HEK293 (cell line): ENCODE results near the gene SLC37A2.

Experiments used
- CTCF ChIA-PET: fragments of 350-600 bp; formaldehyde crosslinking; extraction: SDS; loops from one replicate; lab custom pipeline; 2021; ENCODE audit warnings: antibody characterized with exemption; lab: Yijun Ruan, JAX
- POLR2A ChIA-PET: fragments of 300-600 bp; formaldehyde crosslinking; extraction: SDS; loops from one replicate; lab custom pipeline; 2020; ENCODE audit warnings: antibody characterized with exemption, inconsistent platforms; lab: Yijun Ruan, JAX
- H3K27ac ChIP-seq: fragments of 200-500 bp; sonication (Bioruptor generic); 2 replicates; pipeline ENCODE4 v1.5.1; 2014; ENCODE audit warnings: low read depth, low read length, control low read depth, inconsistent platforms; ENCODE audit errors: extremely low read depth
- H3K36me3 ChIP-seq, 2 experiments: fragments of 200-500 bp in 1 of 2; sonication (Bioruptor generic) in 1 of 2; 1 replicate in 1 of 2; 2 replicates in 1 of 2; pipeline ENCODE4 v1.5.1; 2014 to 2017; ENCODE audit warnings: inconsistent platforms in 2 of 2, low read length in 2 of 2; ENCODE audit not compliant: control insufficient read depth in 2 of 2, insufficient read depth in 1 of 2
- H3K4me1 ChIP-seq: fragments of 200-500 bp; sonication (Bioruptor generic); 2 replicates; pipeline ENCODE4 v1.5.1; 2014; ENCODE audit warnings: mild to moderate bottlenecking, low read length, inconsistent platforms; ENCODE audit not compliant: control insufficient read depth, insufficient read depth
- H3K4me3 ChIP-seq: 2 replicates; pipeline ENCODE4 v1.5.1; 2011; ENCODE audit warnings: low read depth, mild to moderate bottlenecking, control low read depth, low read length, moderate library complexity
- H3K9me3 ChIP-seq: fragments of 200-500 bp; sonication (Bioruptor generic); 2 replicates; pipeline ENCODE4 v1.5.1; 2014; ENCODE audit warnings: low read depth, low read length, inconsistent platforms; ENCODE audit not compliant: control insufficient read depth, insufficient read depth
- MEIS1 ChIP-seq: sonication (generic); formaldehyde crosslinking; IDR thresholded peaks from 2 replicates; pipeline ENCODE4 v1.8.1; 2022; ENCODE audit warnings: missing genetic modification reagents, mild to moderate bottlenecking, borderline replicate concordance
- OVOL3 ChIP-seq: fragments of 450-650 bp; formaldehyde crosslinking; IDR thresholded peaks from 2 replicates; pipeline ENCODE4 v1.5.1; 2016; ENCODE audit warnings: missing biosample characterization, missing genetic modification characterization
- PBX3 ChIP-seq: sonication (generic); formaldehyde crosslinking; IDR thresholded peaks from 2 replicates; pipeline ENCODE4 v1.8.1; 2022; ENCODE audit warnings: mild to moderate bottlenecking, moderate library complexity, missing genetic modification reagents
- SALL2 ChIP-seq: fragments of 450-650 bp; formaldehyde crosslinking; IDR thresholded peaks from 2 replicates; pipeline ENCODE4 v1.5.0; 2017; ENCODE audit warnings: missing biosample characterization, mild to moderate bottlenecking, missing genetic modification characterization, borderline replicate concordance
- SETDB1 ChIP-seq: IDR thresholded peaks from one replicate; pipeline ENCODE4 v1.6.1; 2017; ENCODE audit warnings: mild to moderate bottlenecking, low read length, moderate library complexity, mixed read lengths; ENCODE audit not compliant: insufficient read length
- ZBTB20 ChIP-seq: fragments of 450-650 bp; formaldehyde crosslinking; IDR thresholded peaks from 2 replicates; pipeline ENCODE4 v1.5.1; 2016; ENCODE audit warnings: missing biosample characterization, missing genetic modification characterization
- ZNF10 ChIP-seq: fragments of 450-650 bp; formaldehyde crosslinking; IDR thresholded peaks from 2 replicates; pipeline ENCODE4 v1.5.1; 2017; ENCODE audit warnings: missing biosample characterization, missing genetic modification characterization
- ZNF133 ChIP-seq: fragments of 450-650 bp; formaldehyde crosslinking; IDR thresholded peaks from 2 replicates; pipeline ENCODE4 v1.5.1; 2016; ENCODE audit warnings: missing biosample characterization, missing genetic modification characterization
- ZNF19 ChIP-seq: fragments of 450-650 bp; formaldehyde crosslinking; IDR thresholded peaks from 2 replicates; pipeline ENCODE4; 2016; ENCODE audit warnings: missing biosample characterization, missing genetic modification characterization, low read depth
- ZNF280D ChIP-seq: fragments of 450-650 bp; formaldehyde crosslinking; IDR thresholded peaks from 2 replicates; pipeline ENCODE4 v1.5.1; 2016; ENCODE audit warnings: missing biosample characterization, missing genetic modification characterization
- ZNF335 ChIP-seq: fragments of 450-650 bp; formaldehyde crosslinking; conservative IDR thresholded peaks from 2 replicates; pipeline ENCODE4 v1.5.1; 2016; ENCODE audit warnings: missing biosample characterization, missing genetic modification characterization
- ZNF549 ChIP-seq: fragments of 450-650 bp; IDR thresholded peaks from 2 replicates; pipeline ENCODE4 v1.5.1; 2018; ENCODE audit warnings: missing biosample characterization, missing genetic modification characterization, mild to moderate bottlenecking, inconsistent platforms, moderate library complexity
- ZNF624 ChIP-seq: fragments of 450-650 bp; formaldehyde crosslinking; IDR thresholded peaks from 2 replicates; pipeline ENCODE4 v1.5.1; 2017; ENCODE audit warnings: missing biosample characterization, missing genetic modification characterization
- ZNF664 ChIP-seq: fragments of 450-650 bp; formaldehyde crosslinking; IDR thresholded peaks from 2 replicates; pipeline ENCODE4 v1.5.1; 2016; ENCODE audit warnings: missing biosample characterization, missing genetic modification characterization
- ZNF791 ChIP-seq: fragments of 450-650 bp; formaldehyde crosslinking; IDR thresholded peaks from 2 replicates; pipeline ENCODE4 v1.5.1; 2016; ENCODE audit warnings: missing biosample characterization, missing genetic modification characterization
- ZNF837 ChIP-seq: fragments of 450-650 bp; formaldehyde crosslinking; IDR thresholded peaks from 2 replicates; pipeline ENCODE4 v1.5.1; 2016; ENCODE audit warnings: missing biosample characterization, missing genetic modification characterization
- ZSCAN5A ChIP-seq: fragments of 450-650 bp; formaldehyde crosslinking; IDR thresholded peaks from 2 replicates; pipeline ENCODE4 v1.5.1; 2016; ENCODE audit warnings: missing biosample characterization, missing genetic modification characterization
- TF ChIP-seq, protein P1 (sequence below): fragments of 450-650 bp; formaldehyde crosslinking; IDR thresholded peaks from 2 replicates; pipeline ENCODE4 v1.5.1; 2017; ENCODE audit warnings: missing biosample characterization, missing genetic modification characterization
- TF ChIP-seq, protein P2 (sequence below): fragments of 450-650 bp; formaldehyde crosslinking; IDR thresholded peaks from 2 replicates; pipeline ENCODE4 v1.5.1; 2016; ENCODE audit warnings: missing biosample characterization, missing genetic modification characterization
- TF ChIP-seq, protein P3 (sequence below): fragments of 450-650 bp; formaldehyde crosslinking; IDR thresholded peaks from 2 replicates; pipeline ENCODE4 v1.5.1; 2016; ENCODE audit warnings: missing biosample characterization, missing genetic modification characterization

SLC37A2 gene

DNA sequence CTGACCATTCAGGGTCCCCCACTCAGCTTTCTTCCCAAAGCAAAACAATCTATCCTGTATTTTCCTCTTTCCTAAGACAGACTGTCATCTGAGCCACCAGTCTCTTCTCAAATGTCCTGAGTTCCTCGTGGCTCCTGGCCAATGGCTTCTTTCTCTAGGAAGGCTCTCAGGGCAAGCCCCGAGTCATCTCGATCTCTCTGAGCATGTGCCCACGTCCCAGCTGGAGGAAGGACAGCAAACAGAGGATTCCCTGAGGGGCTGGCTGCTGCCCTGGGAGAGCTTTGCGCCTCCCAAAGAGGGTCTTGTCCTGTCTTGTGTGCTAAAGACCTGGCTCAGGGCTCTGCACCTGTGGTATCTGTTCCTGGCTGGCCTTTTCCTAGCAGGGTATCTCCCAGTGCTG is 8.3 kb downstream of the SLC37A2 start:
- ChIA-PET CTCF (interaction anchor here (1.0 kb wide), 1 partner anchor 274 kb away, joined by 4 read pairs; no protein-coding TSS in a partner anchor), POLR2A (interaction anchor here (1.1 kb wide), 1 partner anchor 32 kb away, joined by 3 read pairs; no protein-coding TSS in a partner anchor)
- Histone ChIP-seq H3K4me1 (no peaks in the 10 kb centered on the region), H3K4me3 (no peak overlapping the region), H3K9me3 (no peaks in the 10 kb centered on the region), H3K36me3 (no peaks in the 10 kb centered on the region), H3K27ac (no peak overlapping the region)
- TF ChIP-seq ZNF335 (tag by site-specific recombination) (peak; percentile 44), ZNF133 (tag by site-specific recombination) (no peak)

- H3K9me3 ChIP-seq, result no peaks in the 10 kb centered on the region
- H3K4me1 ChIP-seq, result no peaks in the 10 kb centered on the region
- no peak overlapping the region for H3K4me3 ChIP-seq
- H3K27ac ChIP-seq, result no peak overlapping the region
- ChIA-PET CTCF (interaction anchor here (0.5 to 1.0 kb wide), 2 partner anchors 265 to 274 kb away, joined by 3 to 4 read pairs; no protein-coding TSS in a partner anchor), POLR2A (no interaction called here)
- TF ChIP-seq ZNF133 (tag by site-specific recombination) (no peak), SALL2 (tag by site-specific recombination) (no peak), ZNF624 (tag by site-specific recombination) (no peak), ZNF549 (no peak), MEIS1 (CRISPR knock-in tag) (no peak), ZBTB20 (tag by site-specific recombination) (no peak), ZNF664 (no peak), ZNF837 (tag by site-specific recombination) (no peak), ZSCAN5A (no peak)
- TF ChIP-seq, protein P1, sequence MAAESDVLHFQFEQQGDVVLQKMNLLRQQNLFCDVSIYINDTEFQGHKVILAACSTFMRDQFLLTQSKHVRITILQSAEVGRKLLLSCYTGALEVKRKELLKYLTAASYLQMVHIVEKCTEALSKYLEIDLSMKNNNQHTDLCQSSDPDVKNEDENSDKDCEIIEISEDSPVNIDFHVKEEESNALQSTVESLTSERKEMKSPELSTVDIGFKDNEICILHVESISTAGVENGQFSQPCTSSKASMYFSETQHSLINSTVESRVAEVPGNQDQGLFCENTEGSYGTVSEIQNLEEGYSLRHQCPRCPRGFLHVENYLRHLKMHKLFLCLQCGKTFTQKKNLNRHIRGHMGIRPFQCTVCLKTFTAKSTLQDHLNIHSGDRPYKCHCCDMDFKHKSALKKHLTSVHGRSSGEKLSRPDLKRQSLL (tag by site-specific recombination), result no peak
- TF ChIP-seq, protein P2, sequence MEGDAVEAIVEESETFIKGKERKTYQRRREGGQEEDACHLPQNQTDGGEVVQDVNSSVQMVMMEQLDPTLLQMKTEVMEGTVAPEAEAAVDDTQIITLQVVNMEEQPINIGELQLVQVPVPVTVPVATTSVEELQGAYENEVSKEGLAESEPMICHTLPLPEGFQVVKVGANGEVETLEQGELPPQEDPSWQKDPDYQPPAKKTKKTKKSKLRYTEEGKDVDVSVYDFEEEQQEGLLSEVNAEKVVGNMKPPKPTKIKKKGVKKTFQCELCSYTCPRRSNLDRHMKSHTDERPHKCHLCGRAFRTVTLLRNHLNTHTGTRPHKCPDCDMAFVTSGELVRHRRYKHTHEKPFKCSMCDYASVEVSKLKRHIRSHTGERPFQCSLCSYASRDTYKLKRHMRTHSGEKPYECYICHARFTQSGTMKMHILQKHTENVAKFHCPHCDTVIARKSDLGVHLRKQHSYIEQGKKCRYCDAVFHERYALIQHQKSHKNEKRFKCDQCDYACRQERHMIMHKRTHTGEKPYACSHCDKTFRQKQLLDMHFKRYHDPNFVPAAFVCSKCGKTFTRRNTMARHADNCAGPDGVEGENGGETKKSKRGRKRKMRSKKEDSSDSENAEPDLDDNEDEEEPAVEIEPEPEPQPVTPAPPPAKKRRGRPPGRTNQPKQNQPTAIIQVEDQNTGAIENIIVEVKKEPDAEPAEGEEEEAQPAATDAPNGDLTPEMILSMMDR (tag by site-specific recombination), result no peak
- H3K36me3 ChIP-seq, result no peaks in the 10 kb centered on the region
These were observed 8.7 kb downstream of the SLC37A2 start for GRCh38 chr11:125071846-125072217.

DNA sequence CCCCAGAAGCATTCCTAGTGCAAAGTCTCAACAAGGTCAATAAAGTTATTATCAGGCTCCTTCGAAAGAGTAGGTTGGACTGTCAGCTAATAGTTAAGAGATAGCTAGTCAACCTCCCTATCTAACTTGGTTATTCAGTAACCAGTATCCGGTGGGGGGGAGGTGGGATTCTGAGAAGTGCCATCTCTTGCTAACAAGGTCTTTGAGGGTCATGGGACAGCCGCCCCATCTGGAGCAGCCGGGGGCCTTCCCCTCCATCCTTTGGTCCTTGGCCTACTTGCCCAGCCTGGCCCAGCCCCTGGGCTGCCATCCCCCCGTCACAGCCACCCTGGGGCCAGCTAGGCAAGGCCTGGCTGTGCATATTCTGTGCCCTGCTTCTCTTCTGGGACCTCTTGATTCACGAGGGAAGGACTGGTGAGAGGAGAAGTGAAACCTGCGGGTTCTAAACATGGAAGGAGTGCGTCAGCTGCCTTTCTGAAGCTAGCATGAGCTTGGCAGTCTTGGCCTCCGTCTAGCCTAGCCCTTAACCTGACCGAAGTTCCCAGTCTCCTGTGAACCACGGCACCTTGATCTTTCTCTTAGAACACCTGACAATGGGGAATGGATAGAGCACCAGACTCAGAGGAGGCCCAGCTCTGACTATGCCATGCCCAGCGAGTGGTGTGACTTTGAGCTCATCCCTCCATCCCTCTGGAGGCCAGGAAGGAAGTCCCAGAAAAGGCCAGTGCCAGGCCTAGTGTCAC is 9.3 kb downstream of the SLC37A2 start:
- H3K36me3 ChIP-seq, result no peaks in the 10 kb centered on the region
- H3K4me3 ChIP-seq, result no peak overlapping the region
- no peak overlapping the region for H3K27ac ChIP-seq
- H3K9me3 ChIP-seq, result no peaks in the 10 kb centered on the region
- ChIA-PET CTCF (interaction anchor here (0.5 to 0.9 kb wide), 2 partner anchors 18 to 266 kb away, joined by 3 read pairs; no protein-coding TSS in a partner anchor), POLR2A (no interaction called here)
- no peaks in the 10 kb centered on the region for H3K4me1 ChIP-seq
- TF ChIP-seq OVOL3 (tag by site-specific recombination) (no peak), PBX3 (CRISPR knock-in tag) (no peak), ZNF791 (tag by site-specific recombination) (no peak), ZNF280D (tag by site-specific recombination) (no peak), ZNF19 (tag by site-specific recombination) (no peak), ZNF10 (no peak), SETDB1 (no peak)
- TF ChIP-seq, protein P3, sequence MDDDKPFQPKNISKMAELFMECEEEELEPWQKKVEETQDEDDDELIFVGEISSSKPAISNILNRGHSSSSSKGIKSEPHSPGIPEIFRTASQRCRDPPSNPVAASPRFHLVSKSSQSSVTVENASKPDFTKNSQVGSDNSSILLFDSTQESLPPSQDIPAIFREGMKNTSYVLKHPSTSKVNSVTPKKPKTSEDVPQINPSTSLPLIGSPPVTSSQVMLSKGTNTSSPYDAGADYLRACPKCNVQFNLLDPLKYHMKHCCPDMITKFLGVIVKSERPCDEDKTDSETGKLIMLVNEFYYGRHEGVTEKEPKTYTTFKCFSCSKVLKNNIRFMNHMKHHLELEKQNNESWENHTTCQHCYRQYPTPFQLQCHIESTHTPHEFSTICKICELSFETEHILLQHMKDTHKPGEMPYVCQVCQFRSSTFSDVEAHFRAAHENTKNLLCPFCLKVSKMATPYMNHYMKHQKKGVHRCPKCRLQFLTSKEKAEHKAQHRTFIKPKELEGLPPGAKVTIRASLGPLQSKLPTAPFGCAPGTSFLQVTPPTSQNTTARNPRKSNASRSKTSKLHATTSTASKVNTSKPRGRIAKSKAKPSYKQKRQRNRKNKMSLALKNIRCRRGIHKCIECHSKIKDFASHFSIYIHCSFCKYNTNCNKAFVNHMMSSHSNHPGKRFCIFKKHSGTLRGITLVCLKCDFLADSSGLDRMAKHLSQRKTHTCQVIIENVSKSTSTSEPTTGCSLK (tag by site-specific recombination), result no peak
